ENCODE results near the gene KCNQ1. TPM values are rescaled to one million over a fixed set of nuclear protein-coding genes. Genes with fewer than 3 reads are reported as not detected.
A peak's percentile ranks its signal among the peaks of the same experiment; 100 is the strongest.

KCNQ1 gene
- total and polyA plus RNA-seq, 9 of the 15 experiments (the other 6 are each of a cell fraction or from before 2014, with no cell fraction given): 0.44 TPM; not detected in 8

- TF ChIP-seq UBTF (IDR thresholded peaks at IDR 0.05; ENCODE audit: borderline replicate concordance in 1 of 2, low read depth in 2 of 2, low read length in 2 of 2) (0 out of 4 replicates have a peak, but pooled peaks of 1 of the 2 experiments have one; percentile 38), FIP1L1 (IDR thresholded peaks at IDR 0.05; ENCODE audit: low read depth, low read length, poor library complexity, severe bottlenecking) (no peak), CREM (IDR thresholded peaks at IDR 0.05; ENCODE audit: low read depth) (peak; percentile 94), CBX2 (IDR thresholded peaks at IDR 0.05; ENCODE audit: insufficient read depth, low read length, poor library complexity, severe bottlenecking) (no peak), NCOA6 (IDR thresholded peaks at IDR 0.05) (no peak), CHD4 (IDR thresholded peaks at IDR 0.05; ENCODE audit: insufficient read depth, insufficient replicate concordance, low read depth, low read length, poor library complexity, severe bottlenecking) (no peak), ETS1 (conservative IDR thresholded peaks at IDR 0.05; ENCODE audit: control insufficient read depth, low read depth, low read length) (no peak), IRF1 (CRISPR knock-in tag; IDR thresholded peaks at IDR 0.05; ENCODE audit: borderline replicate concordance) (no peak; the same call in 1 of the 2 replicates), THRA (IDR thresholded peaks at IDR 0.05) (no peak), TSHZ1 (CRISPR knock-in tag; IDR thresholded peaks at IDR 0.05) (no peak), ZBTB5 (IDR thresholded peaks at IDR 0.05) (no peak), BDP1 (IDR thresholded peaks at IDR 0.05; ENCODE audit: insufficient read depth, insufficient read length) (no peak), NR2C1 (IDR thresholded peaks at IDR 0.05) (no peak), NR2C1 (tag; IDR thresholded peaks at IDR 0.05) (no peak)
Observed at GRCh38 chr11:2890466-2891294, 445.9 kb downstream of the KCNQ1 start (continued).
